ENCODE measurements around the gene DNAH8. TPM values are rescaled to one million over a fixed set of nuclear protein-coding genes. Genes with fewer than 3 reads are reported as not detected.

DNAH8 gene
- total and polyA plus RNA-seq, 2 donors (not counting 3 experiments of a cell fraction or from before 2014, with no cell fraction given): 0.29 to 0.61 TPM

GRCh38 chr6:38805692-38806091, 90.6 kb downstream of the DNAH8 start:
- no peaks in the 10 kb centered on the region for H4K20me1 ChIP-seq (replicated peaks; ENCODE audit: control insufficient read depth, extremely low read depth, insufficient read depth, low read length)
- CTCF ChIA-PET: interaction anchor here (0.6 to 4.0 kb wide), 32 partner anchors 9 to 772 kb away, joined by 3 to 38 read pairs (median 4); partner anchors contain the start of gene GLO1
- H3K4me1 ChIP-seq (ENCODE audit: control insufficient read depth, extremely low read depth, insufficient read depth, low read length): peaks cover 23% of the 10 kb centered on the region
- TF ChIP-seq MAX (IDR thresholded peaks at IDR 0.05; ENCODE audit: insufficient read depth, insufficient read length) (no peak), MYC (IDR thresholded peaks at IDR 0.05; ENCODE audit: low read depth, low read length) (no peak), EZH2 (IDR thresholded peaks at IDR 0.05; ENCODE audit: borderline replicate concordance, low read depth, low read length, severe bottlenecking) (no peak), CTCF (IDR thresholded peaks at IDR 0.05; ENCODE audit: extremely low read depth in 1 of 2, insufficient read depth in 1 of 2, low read depth in 1 of 2, low read length in 2 of 2) (no peak), JUN (IDR thresholded peaks at IDR 0.05; ENCODE audit: borderline replicate concordance, insufficient read depth, insufficient read length, low read depth) (no peak)
- no peaks in the 10 kb centered on the region for H3K36me3 ChIP-seq (ENCODE audit: control insufficient read depth in 2 of 2, extremely low read depth in 1 of 2, insufficient read depth in 2 of 2, low read length in 2 of 2)
- H3K4me3 ChIP-seq (replicated peaks in 1 of 3; ENCODE audit: insufficient read depth in 1 of 3, low read depth in 1 of 3, low read length in 3 of 3): no peak overlapping the region
- no peak overlapping the region for H2AFZ ChIP-seq (ENCODE audit: low read depth, low read length)
- peak overlapping the region; percentile 50 for H3K4me2 ChIP-seq (ENCODE audit: insufficient read depth, low read length)
- no peaks in the 10 kb centered on the region for H3K79me2 ChIP-seq (ENCODE audit: control insufficient read depth, insufficient read depth, low read length)
- H3K9me3 ChIP-seq (replicated peaks; ENCODE audit: control insufficient read depth, insufficient read depth, low read length): no peaks in the 10 kb centered on the region
- H3K27ac ChIP-seq (ENCODE audit: insufficient read depth, low read depth, low read length): no peak overlapping the region
- DNase-seq (ENCODE audit: low read depth, low spot score) (peak; percentile 64), FAIRE-seq (no peak)
- dilution Hi-C loops (cut with MboI; ENCODE audit: extremely low pct_ligation_motif_present, low sequenced_read_pairs) (no loop called here), intact Hi-C loops (cut with micrococcal nuclease) (loop anchor here (1.0 kb wide), 1 partner anchor 8 kb away; no protein-coding TSS in a partner anchor)
- H3K9ac ChIP-seq (replicated peaks; ENCODE audit: extremely low read depth, insufficient read depth, low read length): no peak overlapping the region
- no peaks in the 10 kb centered on the region for H3K27me3 ChIP-seq (ENCODE audit: control insufficient read depth in 2 of 2, insufficient read depth in 2 of 2, low read length in 2 of 2)
- POLR2A ChIA-PET: interaction anchor here (0.6 kb wide), 1 partner anchor 15 kb away, joined by 3 read pairs; no protein-coding TSS in a partner anchor
- no peaks in the 10 kb centered on the region for H3K9me1 ChIP-seq (replicated peaks; ENCODE audit: control insufficient read depth, extremely low read depth, insufficient read depth, low read length)
- BruUV-seq (replicated peaks): no TSS peak
